HEK293 (cell line): ENCODE data around the gene LCOR.

Source experiments
- EGR2 ChIP-seq: fragments of 450-650 bp; formaldehyde crosslinking; IDR thresholded peaks from 2 replicates; pipeline ENCODE4 v1.5.1; 2016; ENCODE audit warnings: low read depth, missing biosample characterization, missing genetic modification characterization
- GLIS1 ChIP-seq: fragments of 450-650 bp; formaldehyde crosslinking; IDR thresholded peaks from 2 replicates; pipeline ENCODE4 v1.5.1; 2016; ENCODE audit warnings: missing biosample characterization, missing genetic modification characterization
- MEIS1 ChIP-seq: sonication (generic); formaldehyde crosslinking; IDR thresholded peaks from 2 replicates; pipeline ENCODE4 v1.8.1; 2022; ENCODE audit warnings: missing genetic modification reagents, mild to moderate bottlenecking, borderline replicate concordance
- PRDM10 ChIP-seq: fragments of 450-650 bp; formaldehyde crosslinking; IDR thresholded peaks from 2 replicates; pipeline ENCODE4 v1.5.1; 2016; ENCODE audit warnings: missing biosample characterization, missing genetic modification characterization
- ZBTB44 ChIP-seq: fragments of 450-650 bp; IDR thresholded peaks from 2 replicates; pipeline ENCODE4 v1.5.1; 2018; ENCODE audit warnings: missing biosample characterization, mild to moderate bottlenecking, missing genetic modification characterization
- ZFP3 ChIP-seq: fragments of 450-650 bp; formaldehyde crosslinking; IDR thresholded peaks from 2 replicates; pipeline ENCODE4 v1.5.1; 2016; ENCODE audit warnings: low read depth, missing biosample characterization, missing genetic modification characterization
- ZFP69B ChIP-seq: fragments of 450-650 bp; formaldehyde crosslinking; IDR thresholded peaks from 2 replicates; pipeline ENCODE4 v1.5.1; 2016; ENCODE audit warnings: missing biosample characterization, missing genetic modification characterization
- ZNF16 ChIP-seq: fragments of 450-650 bp; formaldehyde crosslinking; IDR thresholded peaks from 2 replicates; pipeline ENCODE4 v1.5.1; 2016; ENCODE audit warnings: low read depth, missing biosample characterization, missing genetic modification characterization
- ZNF174 ChIP-seq: fragments of 450-650 bp; formaldehyde crosslinking; IDR thresholded peaks from 2 replicates; pipeline ENCODE4 v1.5.0; 2017; ENCODE audit warnings: missing biosample characterization, mild to moderate bottlenecking, missing genetic modification characterization
- ZNF2 ChIP-seq: fragments of 450-650 bp; formaldehyde crosslinking; IDR thresholded peaks from 2 replicates; pipeline ENCODE4 v1.5.1; 2016; ENCODE audit warnings: missing biosample characterization, missing genetic modification characterization
- ZNF214 ChIP-seq: fragments of 450-650 bp; formaldehyde crosslinking; IDR thresholded peaks from 2 replicates; pipeline ENCODE4 v1.5.1; 2017; ENCODE audit warnings: missing biosample characterization, mild to moderate bottlenecking, missing genetic modification characterization, borderline replicate concordance
- ZNF354C ChIP-seq: fragments of 450-650 bp; formaldehyde crosslinking; IDR thresholded peaks from 2 replicates; pipeline ENCODE4 v1.5.1; 2016; ENCODE audit warnings: missing biosample characterization, missing genetic modification characterization, low read depth, borderline replicate concordance
- ZNF391 ChIP-seq: fragments of 450-650 bp; formaldehyde crosslinking; IDR thresholded peaks from 2 replicates; pipeline ENCODE4 v1.5.1; 2016; ENCODE audit warnings: low read depth, missing biosample characterization, missing genetic modification characterization, borderline replicate concordance
- ZNF398 ChIP-seq: fragments of 450-650 bp; formaldehyde crosslinking; IDR thresholded peaks from 2 replicates; pipeline ENCODE4 v1.5.1; 2017; ENCODE audit warnings: missing biosample characterization, missing genetic modification characterization
- ZNF404 ChIP-seq: fragments of 450-650 bp; formaldehyde crosslinking; IDR thresholded peaks from 2 replicates; pipeline ENCODE4 v1.5.1; 2017; ENCODE audit warnings: missing biosample characterization, missing genetic modification characterization
- ZNF473 ChIP-seq: fragments of 450-650 bp; formaldehyde crosslinking; IDR thresholded peaks from 2 replicates; pipeline ENCODE4 v1.5.1; 2017; ENCODE audit warnings: missing biosample characterization, missing genetic modification characterization
- ZNF501 ChIP-seq: fragments of 450-650 bp; formaldehyde crosslinking; IDR thresholded peaks from 2 replicates; pipeline ENCODE4 v1.5.1; 2016; ENCODE audit warnings: missing biosample characterization, missing genetic modification characterization
- ZNF544 ChIP-seq: fragments of 450-650 bp; formaldehyde crosslinking; IDR thresholded peaks from 2 replicates; pipeline ENCODE4 v1.5.0; 2017; ENCODE audit warnings: missing biosample characterization, missing genetic modification characterization
- ZNF555 ChIP-seq: fragments of 450-650 bp; formaldehyde crosslinking; conservative IDR thresholded peaks from 2 replicates; pipeline ENCODE4 v1.5.1; 2017; ENCODE audit warnings: missing biosample characterization, mild to moderate bottlenecking, missing genetic modification characterization, inconsistent platforms
- ZNF560 ChIP-seq: fragments of 450-650 bp; formaldehyde crosslinking; IDR thresholded peaks from 2 replicates; pipeline ENCODE4 v1.5.1; 2017; ENCODE audit warnings: missing biosample characterization, missing genetic modification characterization, borderline replicate concordance
- ZNF624 ChIP-seq: fragments of 450-650 bp; formaldehyde crosslinking; IDR thresholded peaks from 2 replicates; pipeline ENCODE4 v1.5.1; 2017; ENCODE audit warnings: missing biosample characterization, missing genetic modification characterization
- ZNF660 ChIP-seq: fragments of 450-650 bp; IDR thresholded peaks from 2 replicates; pipeline ENCODE4 v1.5.1; 2018; ENCODE audit warnings: missing biosample characterization, mild to moderate bottlenecking, missing genetic modification characterization
- ZNF747 ChIP-seq: fragments of 450-650 bp; formaldehyde crosslinking; IDR thresholded peaks from 2 replicates; pipeline ENCODE4 v1.5.1; 2016; ENCODE audit warnings: missing biosample characterization, missing genetic modification characterization
- ZNF776 ChIP-seq: fragments of 450-650 bp; formaldehyde crosslinking; IDR thresholded peaks from 2 replicates; pipeline ENCODE4 v1.5.0; 2017; ENCODE audit warnings: missing biosample characterization, missing genetic modification characterization, borderline replicate concordance
- ZSCAN16 ChIP-seq: fragments of 450-650 bp; formaldehyde crosslinking; IDR thresholded peaks from 2 replicates; pipeline ENCODE4 v1.5.1; 2016; ENCODE audit warnings: missing biosample characterization, missing genetic modification characterization
- ZSCAN23 ChIP-seq: fragments of 450-650 bp; formaldehyde crosslinking; IDR thresholded peaks from 2 replicates; pipeline ENCODE4 v1.5.1; 2016; ENCODE audit warnings: missing biosample characterization, missing genetic modification characterization
- ZXDB ChIP-seq: fragments of 450-650 bp; formaldehyde crosslinking; IDR thresholded peaks from 2 replicates; pipeline ENCODE4 v1.5.1; 2016; ENCODE audit warnings: missing biosample characterization, missing genetic modification characterization
- TF ChIP-seq, protein P1 (sequence below): fragments of 450-650 bp; formaldehyde crosslinking; IDR thresholded peaks from 2 replicates; pipeline ENCODE4 v1.5.1; 2016; ENCODE audit warnings: missing biosample characterization, missing genetic modification characterization
- TF ChIP-seq, protein P2 (sequence below): fragments of 450-650 bp; formaldehyde crosslinking; IDR thresholded peaks from 2 replicates; pipeline ENCODE4 v1.5.1; 2016; ENCODE audit warnings: missing biosample characterization, missing genetic modification characterization

Gene LCOR

GRCh38 chr10:96833220-96834001, 1.3 kb downstream of the LCOR start (continued):
- TF ChIP-seq ZBTB44 (no peak), ZNF747 (tag by site-specific recombination) (no peak), ZNF174 (no peak), ZNF560 (tag by site-specific recombination) (no peak), ZSCAN16 (tag by site-specific recombination) (no peak), EGR2 (0 out of 2 replicates have a peak, but pooled peaks have one; percentile 9), ZNF624 (tag by site-specific recombination) (no peak), ZNF354C (tag by site-specific recombination) (no peak), PRDM10 (tag by site-specific recombination) (peak; percentile 95), ZNF2 (tag by site-specific recombination) (no peak), ZNF391 (tag by site-specific recombination) (no peak), ZFP3 (tag by site-specific recombination) (no peak), MEIS1 (CRISPR knock-in tag) (no peak), ZSCAN23 (tag by site-specific recombination) (no peak), ZNF776 (no peak), ZNF398 (peak; percentile 79), ZNF404 (tag by site-specific recombination) (no peak), ZFP69B (tag by site-specific recombination) (peak; percentile 97), ZNF501 (no peak), ZNF544 (no peak), ZNF473 (tag by site-specific recombination) (no peak), GLIS1 (tag by site-specific recombination) (peak; percentile 76), ZNF214 (no peak), ZXDB (no peak), ZNF555 (no peak), ZNF16 (tag by site-specific recombination) (no peak), ZNF660 (tag by site-specific recombination) (peak; percentile 11)
- TF ChIP-seq, protein P1, sequence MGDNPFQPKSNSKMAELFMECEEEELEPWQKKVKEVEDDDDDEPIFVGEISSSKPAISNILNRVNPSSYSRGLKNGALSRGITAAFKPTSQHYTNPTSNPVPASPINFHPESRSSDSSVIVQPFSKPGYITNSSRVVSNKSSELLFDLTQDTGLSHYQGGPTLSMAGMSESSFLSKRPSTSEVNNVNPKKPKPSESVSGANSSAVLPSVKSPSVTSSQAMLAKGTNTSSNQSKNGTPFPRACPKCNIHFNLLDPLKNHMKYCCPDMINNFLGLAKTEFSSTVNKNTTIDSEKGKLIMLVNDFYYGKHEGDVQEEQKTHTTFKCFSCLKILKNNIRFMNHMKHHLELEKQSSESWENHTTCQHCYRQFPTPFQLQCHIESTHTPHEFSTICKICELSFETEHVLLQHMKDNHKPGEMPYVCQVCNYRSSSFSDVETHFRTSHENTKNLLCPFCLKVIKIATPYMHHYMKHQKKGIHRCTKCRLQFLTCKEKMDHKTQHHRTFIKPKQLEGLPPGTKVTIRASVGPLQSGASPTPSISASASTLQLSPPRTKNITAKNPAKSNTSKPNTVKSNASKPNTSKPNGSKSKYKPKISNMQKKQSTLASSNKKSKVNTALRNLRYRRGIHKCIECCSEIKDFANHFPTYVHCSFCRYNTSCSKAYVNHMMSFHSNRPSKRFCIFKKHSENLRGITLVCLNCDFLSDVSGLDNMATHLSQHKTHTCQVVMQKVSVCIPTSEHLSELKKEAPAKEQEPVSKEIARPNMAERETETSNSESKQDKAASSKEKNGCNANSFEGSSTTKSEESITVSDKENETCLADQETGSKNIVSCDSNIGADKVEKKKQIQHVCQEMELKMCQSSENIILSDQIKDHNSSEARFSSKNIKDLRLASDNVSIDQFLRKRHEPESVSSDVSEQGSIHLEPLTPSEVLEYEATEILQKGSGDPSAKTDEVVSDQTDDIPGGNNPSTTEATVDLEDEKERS (tag by site-specific recombination): no peak
- TF ChIP-seq, protein P2, sequence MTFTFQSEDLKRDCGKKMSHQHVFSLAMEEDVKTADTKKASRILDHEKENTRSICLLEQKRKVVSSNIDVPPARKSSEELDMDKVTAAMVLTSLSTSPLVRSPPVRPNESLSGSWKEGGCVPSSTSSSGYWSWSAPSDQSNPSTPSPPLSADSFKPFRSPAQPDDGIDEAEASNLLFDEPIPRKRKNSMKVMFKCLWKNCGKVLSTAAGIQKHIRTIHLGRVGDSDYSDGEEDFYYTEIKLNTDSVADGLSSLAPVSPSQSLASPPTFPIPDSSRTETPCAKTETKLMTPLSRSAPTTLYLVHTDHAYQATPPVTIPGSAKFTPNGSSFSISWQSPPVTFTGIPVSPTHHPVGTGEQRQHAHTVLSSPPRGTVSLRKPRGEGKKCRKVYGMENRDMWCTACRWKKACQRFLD (tag by site-specific recombination): no peak
